Measurements from ENCODE around the gene TNFSF18.

- no peak for TF ChIP-seq BHLHE40 (IDR thresholded peaks at IDR 0.05; ENCODE audit: borderline replicate concordance)
- no peak for TF ChIP-seq FOXM1 (IDR thresholded peaks at IDR 0.05; ENCODE audit: borderline replicate concordance)
- no peak for TF ChIP-seq FOXA1 (IDR thresholded peaks at IDR 0.05)
- no peak for TF ChIP-seq CTBP1 (IDR thresholded peaks at IDR 0.05; ENCODE audit: borderline replicate concordance)
- no peak for TF ChIP-seq SP1 (IDR thresholded peaks at IDR 0.05)
- TF ChIP-seq L3MBTL2 (conservative IDR thresholded peaks at IDR 0.05) = no peak
- no peak for TF ChIP-seq SUZ12 (IDR thresholded peaks at IDR 0.05)
- no peak for TF ChIP-seq FOXK2 (IDR thresholded peaks at IDR 0.05)
These were observed 48.4 kb upstream of the TNFSF18 start for GRCh38 chr1:173099166-173099565.
